H7 (cell line): ENCODE measurements around the gene SRBD1. TPM values are rescaled to one million over a fixed set of nuclear protein-coding genes. Genes with fewer than 3 reads are reported as not detected.
A peak's percentile ranks its signal among the peaks of the same experiment; 100 is the strongest.

Experiments
- DNase-seq: peaks from one replicate; pipeline ENCODE4 v3.0.0; 2012
- H3K27me3 ChIP-seq: 2 replicates; pipeline ENCODE4 v1.6.0; 2011; ENCODE audit warnings: mild to moderate bottlenecking, low read length; ENCODE audit not compliant: control insufficient read depth, insufficient read depth
- H3K36me3 ChIP-seq: replicated peaks from 2 replicates; pipeline ENCODE4 v1.5.1; 2011; ENCODE audit warnings: low read length; ENCODE audit not compliant: control insufficient read depth, insufficient read depth
- H3K4me3 ChIP-seq: 2 replicates; pipeline ENCODE4 v1.5.1; 2011; ENCODE audit warnings: low read depth, mild to moderate bottlenecking, control low read depth, low read length, moderate library complexity; ENCODE audit not compliant: insufficient read depth
- total RNA-seq: library from RNA; depleted of rRNA; stranded (reverse); fragments of >200 nt; shearing (Covaris generic); gene quantifications from 2 replicates; pipeline ENCODE4 v1.2.3, GENCODE V29; 2014; rRNA removed

The SRBD1 gene
- total RNA-seq, 1 experiment from 2014 or later = 22.2 TPM

GRCh38 chr2:45368792-45369191 is 242.3 kb downstream of the SRBD1 start:
- H3K36me3 ChIP-seq = no peaks in the 10 kb centered on the region
- DNase-seq = no peak
- H3K4me3 ChIP-seq = no peak overlapping the region
- H3K27me3 ChIP-seq = no peaks in the 10 kb centered on the region

DNA sequence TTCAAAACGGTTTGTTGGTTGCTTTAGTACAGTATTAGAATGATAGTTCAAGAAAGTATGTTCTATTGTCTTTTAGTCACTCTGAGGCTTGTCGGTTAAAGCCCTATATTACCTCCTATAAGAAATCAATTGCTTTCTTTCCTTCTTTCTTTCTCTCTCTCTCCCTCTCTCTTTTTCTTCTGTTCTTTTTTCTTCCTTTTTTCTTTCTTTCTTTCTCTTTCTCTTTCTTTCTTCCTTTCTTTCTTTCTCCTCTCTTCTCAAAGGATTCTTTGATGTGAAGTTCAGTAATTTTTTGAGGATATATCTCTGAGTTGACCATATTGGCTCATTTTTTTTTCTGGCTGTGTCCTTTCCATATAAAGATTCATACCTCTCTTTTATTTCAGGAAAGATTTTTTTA is 249.4 kb downstream of the SRBD1 start:
- no peak for DNase-seq
- no peak overlapping the region for H3K4me3 ChIP-seq
- H3K36me3 ChIP-seq = no peaks in the 10 kb centered on the region
- no peaks in the 10 kb centered on the region for H3K27me3 ChIP-seq

DNA sequence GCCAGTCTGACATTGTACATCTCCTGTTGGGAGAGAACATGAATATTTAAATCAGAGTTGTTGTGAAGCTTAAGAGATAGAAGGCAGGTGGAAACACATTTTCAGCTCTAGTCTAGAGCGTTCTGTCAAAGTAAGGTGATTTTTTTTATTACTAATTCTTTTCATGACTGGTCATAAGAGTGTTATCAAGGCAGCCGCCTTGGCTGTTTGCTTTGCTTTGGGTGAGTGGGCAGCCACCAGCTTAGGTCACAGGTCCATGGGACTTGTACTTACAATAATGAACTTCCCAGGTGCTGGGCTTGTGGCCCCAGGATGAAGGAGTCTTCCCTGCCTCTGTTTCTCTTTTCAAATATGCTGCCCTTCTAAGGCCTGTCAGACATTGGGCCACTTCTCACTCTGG is 256.3 kb downstream of the SRBD1 start:
- Histone ChIP-seq H3K36me3 (no peaks in the 10 kb centered on the region), H3K27me3 (no peaks in the 10 kb centered on the region), H3K4me3 (no peak overlapping the region)
- no peak for DNase-seq

GRCh38 chr2:45353879-45354278 is 257.2 kb downstream of the SRBD1 start:
- no peak for DNase-seq
- Histone ChIP-seq H3K36me3 (no peaks in the 10 kb centered on the region), H3K4me3 (no peak overlapping the region), H3K27me3 (no peaks in the 10 kb centered on the region)

- H3K36me3 ChIP-seq = no peaks in the 10 kb centered on the region
- no peak for DNase-seq
- no peaks in the 10 kb centered on the region for H3K27me3 ChIP-seq
These were observed 258.6 kb downstream of the SRBD1 start for GRCh38 chr2:45352506-45352905.

DNA sequence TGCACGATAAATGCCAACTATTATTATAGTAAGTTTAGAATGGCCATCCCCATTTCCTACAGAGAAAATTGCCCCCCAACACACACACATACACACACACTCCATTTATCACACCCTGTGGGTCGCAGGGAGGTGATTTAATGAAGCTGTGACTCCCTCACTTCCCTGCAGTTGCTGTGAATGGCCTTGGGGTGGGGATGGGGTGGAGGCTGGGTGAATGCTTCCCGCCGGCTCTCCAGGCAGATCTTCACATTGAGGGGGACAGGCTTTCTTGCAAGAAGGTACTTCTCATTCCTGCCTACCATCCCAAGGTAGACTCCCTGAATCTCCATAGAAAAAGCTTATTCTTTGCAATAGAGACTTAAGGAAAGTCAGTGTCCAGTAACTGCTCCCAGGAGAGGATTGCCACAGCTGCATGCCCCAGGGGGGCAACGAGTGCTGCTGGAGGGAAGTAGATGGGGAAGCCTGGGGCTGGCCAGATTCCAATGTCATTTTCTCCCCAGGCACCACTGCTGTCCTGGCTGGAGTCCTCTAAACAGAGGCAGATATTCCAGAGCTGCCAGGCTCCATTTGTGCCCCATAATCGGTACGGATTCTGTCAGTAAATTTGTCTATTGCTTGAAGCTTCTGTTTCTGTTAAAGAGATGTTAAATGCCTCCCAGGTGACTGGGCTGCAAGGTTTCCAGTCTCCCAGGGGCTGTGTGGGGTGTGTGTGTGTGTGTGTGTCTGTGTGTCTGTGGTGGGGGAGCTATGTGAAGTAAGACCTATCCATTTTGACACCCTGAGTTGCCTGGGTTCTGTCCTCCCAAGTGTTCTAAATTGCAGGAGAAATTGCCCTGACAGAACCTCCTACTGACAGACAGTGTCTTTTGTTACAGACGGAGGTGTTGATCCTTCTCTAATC is 265.5 kb downstream of the SRBD1 start:
- H3K27me3 ChIP-seq = no peaks in the 10 kb centered on the region
- no peaks in the 10 kb centered on the region for H3K36me3 ChIP-seq
- no peak overlapping the region for H3K4me3 ChIP-seq
- DNase-seq = no peak

More at GRCh38 chr2:45352506-45352905, 258.6 kb downstream of the SRBD1 start:
- H3K4me3 ChIP-seq = no peak overlapping the region

DNA sequence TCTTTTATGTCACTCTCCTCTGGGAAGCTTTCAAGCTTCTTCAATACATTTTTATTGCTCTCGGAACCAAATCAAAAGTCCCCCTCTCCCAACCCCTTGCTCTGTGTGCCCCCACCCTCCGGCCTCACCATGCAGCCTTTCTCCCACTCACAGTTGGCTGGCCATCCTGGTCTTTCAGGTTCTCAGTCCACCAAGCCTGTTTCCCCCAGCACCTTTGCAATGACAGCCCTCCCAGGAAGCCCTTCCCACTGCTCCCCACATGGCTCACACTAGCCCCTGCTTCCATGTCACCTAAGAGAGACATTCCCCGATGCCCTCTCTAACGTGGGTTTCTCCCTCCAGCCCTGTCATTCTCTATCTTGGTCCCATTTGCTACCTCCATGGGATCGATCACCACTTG is 266.6 kb downstream of the SRBD1 start:
- no peak for DNase-seq
- H3K4me3 ChIP-seq = no peak overlapping the region
- no peaks in the 10 kb centered on the region for H3K36me3 ChIP-seq
- H3K27me3 ChIP-seq = no peaks in the 10 kb centered on the region

- Histone ChIP-seq H3K36me3 (no peaks in the 10 kb centered on the region), H3K4me3 (no peak overlapping the region), H3K27me3 (no peaks in the 10 kb centered on the region)
- DNase-seq = no peak
These were observed 267.0 kb downstream of the SRBD1 start for GRCh38 chr2:45344071-45344470.

GRCh38 chr2:45343251-45344017 is 267.6 kb downstream of the SRBD1 start:
- Histone ChIP-seq H3K4me3 (no peak overlapping the region), H3K27me3 (no peaks in the 10 kb centered on the region), H3K36me3 (no peaks in the 10 kb centered on the region)
- peak; percentile 48 for DNase-seq

DNA sequence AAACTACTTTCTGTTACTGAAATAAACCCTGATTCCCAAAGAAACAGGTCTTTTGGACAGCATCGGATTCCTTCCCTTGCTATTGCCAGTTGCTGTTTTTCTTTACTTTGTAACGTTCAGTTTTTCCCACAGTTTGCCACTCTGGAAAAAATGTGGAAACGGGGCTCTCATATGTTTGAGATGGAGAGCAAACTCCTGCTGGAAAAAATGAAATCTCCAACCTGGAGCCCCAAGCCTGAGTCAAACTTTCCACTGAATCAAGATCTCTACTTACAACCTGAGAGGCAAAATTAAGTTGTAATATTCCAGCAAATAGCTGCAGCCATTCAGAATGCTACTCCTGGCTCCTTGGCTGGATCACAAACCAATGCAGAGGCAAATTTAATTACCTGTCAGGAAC is 270.7 kb downstream of the SRBD1 start:
- no peaks in the 10 kb centered on the region for H3K27me3 ChIP-seq
- H3K36me3 ChIP-seq = no peaks in the 10 kb centered on the region
- DNase-seq = no peak
- no peak overlapping the region for H3K4me3 ChIP-seq

DNA sequence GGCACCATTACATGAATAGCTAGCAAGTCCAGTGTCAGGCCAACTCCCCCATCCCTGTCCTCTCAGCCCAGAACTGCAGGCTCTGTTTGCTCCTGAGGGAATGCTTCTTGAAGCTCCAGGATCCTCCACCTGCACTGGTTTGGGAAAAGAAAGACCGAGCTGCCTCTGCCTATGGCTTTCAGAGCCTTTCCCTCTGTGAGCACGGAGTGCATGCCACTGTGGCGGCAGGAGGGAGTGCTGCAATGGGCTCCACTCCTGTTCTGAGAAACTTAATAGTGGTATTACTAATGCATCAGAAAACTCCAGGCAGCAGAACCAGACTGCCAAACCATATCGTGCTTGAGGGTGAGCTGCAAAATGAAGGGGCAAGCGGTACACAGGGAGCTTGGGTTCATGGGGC is 271.8 kb downstream of the SRBD1 start:
- Histone ChIP-seq H3K36me3 (no peaks in the 10 kb centered on the region), H3K27me3 (no peaks in the 10 kb centered on the region), H3K4me3 (no peak overlapping the region)
- no peak for DNase-seq

Other genes with a start within 250 kb of the SRBD1 start
- 1.2 and 1.9 TPM in 2 replicates for gene PRKCE, start 40.4 kb upstream of the SRBD1 start, total RNA-seq